AG04450 (cell line): ENCODE data around the gene MPZL1. TPM values are rescaled to one million over a fixed set of nuclear protein-coding genes. Genes with fewer than 3 reads are reported as not detected.

Source experiments
- CTCF ChIA-PET: fragments of 300-600, 350-600 bp; formaldehyde crosslinking; extraction: SDS; loops from one replicate; lab custom pipeline; 2022; ENCODE audit warnings: antibody characterized with exemption, inconsistent platforms; lab: Charles Lee
- POLR2A ChIA-PET: fragments of 350-600 bp; formaldehyde crosslinking; extraction: SDS; loops from one replicate; lab custom pipeline; 2021; ENCODE audit warnings: antibody characterized with exemption, inconsistent platforms; lab: Yijun Ruan, JAX
- DNase-seq: peaks from one replicate; pipeline ENCODE4 v3.0.0-alpha.2; 2011; ENCODE audit warnings: low read depth, low spot score
- H3K27ac ChIP-seq: one replicate; pipeline ENCODE4 v1.5.1; 2012; ENCODE audit warnings: low read depth, low read length, control low read depth
- H3K27me3 ChIP-seq: one replicate; pipeline ENCODE4 v1.6.0; 2012; ENCODE audit warnings: low read length; ENCODE audit not compliant: control insufficient read depth, insufficient read depth
- H3K4me3 ChIP-seq: 2 replicates; pipeline ENCODE4 v1.5.1; 2011; ENCODE audit warnings: mild to moderate bottlenecking, low read depth, low read length, control low read depth
- H3K9me3 ChIP-seq: 2 replicates; pipeline ENCODE4 v1.5.1; 2012; ENCODE audit warnings: low read length; ENCODE audit not compliant: control insufficient read depth, insufficient read depth
- CTCF ChIP-seq: IDR thresholded peaks from 2 replicates; pipeline ENCODE4 v1.5.1; 2011; ENCODE audit warnings: low read depth, low read length, control low read depth, inconsistent platforms
- polyA plus RNA-seq: library from polyadenylated mRNA; depleted of rRNA; stranded (reverse); fragments of >200 nt; gene quantifications from 2 replicates; pipeline ENCODE4 v1.2.3, GENCODE V29; 2011

Gene MPZL1
- polyA plus RNA-seq, 1 experiment, result 198 TPM

GRCh38 chr1:167678838-167679237 lies 42.9 kb upstream of the MPZL1 start:
- POLR2A ChIA-PET, result no interaction called here
- no peak for DNase-seq

GRCh38 chr1:167679714-167680113 lies 42.1 kb upstream of the MPZL1 start:
- ChIA-PET CTCF (interaction anchor here (2.1 kb wide), 1 partner anchor 8 kb away, joined by 8 read pairs; no protein-coding TSS in a partner anchor), POLR2A (no interaction called here)
- no peak for DNase-seq
- no peak for TF ChIP-seq CTCF
- Histone ChIP-seq H3K27ac (no peak overlapping the region), H3K4me3 (no peak overlapping the region), H3K9me3 (no peaks in the 10 kb centered on the region), H3K27me3 (peaks cover 28% of the 10 kb centered on the region)

More at GRCh38 chr1:167678838-167679237, 42.9 kb upstream of the MPZL1 start:
- Histone ChIP-seq H3K27ac (no peak overlapping the region), H3K27me3 (peaks cover 30% of the 10 kb centered on the region), H3K4me3 (no peak overlapping the region), H3K9me3 (no peaks in the 10 kb centered on the region)
- CTCF ChIA-PET, result interaction anchor here (0.6 to 2.1 kb wide), 2 partner anchors 9 to 19 kb away, joined by 3 to 8 read pairs; no protein-coding TSS in a partner anchor
- no peak for TF ChIP-seq CTCF

GRCh38 chr1:167681024-167681423 lies 40.8 kb upstream of the MPZL1 start:
- POLR2A ChIA-PET, result no interaction called here

GRCh38 chr1:167681451-167682098 lies 40.2 kb upstream of the MPZL1 start:
- DNase-seq, result no peak
- POLR2A ChIA-PET, result no interaction called here
- TF ChIP-seq CTCF, result no peak
- no peaks in the 10 kb centered on the region for H3K9me3 ChIP-seq
- no peak overlapping the region for H3K4me3 ChIP-seq
- no peak overlapping the region for H3K27ac ChIP-seq
- CTCF ChIA-PET, result interaction anchor here (1.1 kb wide), 1 partner anchor 81 kb away, joined by 5 read pairs; no protein-coding TSS in a partner anchor
- H3K27me3 ChIP-seq, result peaks cover 24% of the 10 kb centered on the region

More at GRCh38 chr1:167681024-167681423, 40.8 kb upstream of the MPZL1 start:
- Histone ChIP-seq H3K9me3 (no peaks in the 10 kb centered on the region), H3K4me3 (no peak overlapping the region), H3K27me3 (peaks cover 26% of the 10 kb centered on the region), H3K27ac (no peak overlapping the region)
- no peak for TF ChIP-seq CTCF
- CTCF ChIA-PET, result no interaction called here
- no peak for DNase-seq

- Histone ChIP-seq H3K27ac (no peak overlapping the region), H3K27me3 (peaks cover 15% of the 10 kb centered on the region), H3K4me3 (no peak overlapping the region), H3K9me3 (no peaks in the 10 kb centered on the region)
- ChIA-PET POLR2A (no interaction called here), CTCF (no interaction called here)
- DNase-seq, result no peak
- TF ChIP-seq CTCF, result no peak
These were observed 38.6 kb upstream of the MPZL1 start for GRCh38 chr1:167683226-167683625.
